GM12801 (cell line): ENCODE results near the gene CRYM.

ENCODE experiments used
- CTCF ChIP-seq: IDR thresholded peaks from one replicate; pipeline ENCODE4 v1.5.1; 2011; ENCODE audit warnings: control low read depth; ENCODE audit not compliant: insufficient read length; ENCODE audit errors: extremely low read depth

The CRYM gene

GRCh38 chr16:21214086-21214485 lies 64.0 kb downstream of the CRYM start:
- no peak for TF ChIP-seq CTCF

- no peak for TF ChIP-seq CTCF
Observed at GRCh38 chr16:21211486-21211885, 66.6 kb downstream of the CRYM start, which contains the start of gene ZP2. TSS of gene ZP2 (minus strand) at chr16:21211574. CDS start at chr16:21211547, 27 bp downstream.
